Measurements from ENCODE around the gene XPC. TPM values are rescaled to one million over a fixed set of nuclear protein-coding genes. Genes with fewer than 3 reads are reported as not detected.
"Not testable (repeated sequence)": the region's sequence is repeated elsewhere in the genome, so short reads cannot be mapped to it uniquely, and the experiment has no call there.

The XPC gene
- total RNA-seq, 1 experiment from 2014 or later = 34.9 TPM

GRCh38 chr3:14178247-14179113 is at the start of gene XPC, which contains the start of gene LSM3 (continued):
- TF ChIP-seq ZNF263 (CRISPR knock-in tag; IDR thresholded peaks at IDR 0.05; ENCODE audit: low read depth) (no peak), ZNF219 (CRISPR knock-in tag; IDR thresholded peaks at IDR 0.05; ENCODE audit: borderline replicate concordance) (no peak), ARID4B (CRISPR knock-in tag; IDR thresholded peaks at IDR 0.05; ENCODE audit: borderline replicate concordance) (peak; percentile 75; the same call in 1 of the 2 replicates), ATF3 (CRISPR knock-in tag; conservative IDR thresholded peaks at IDR 0.05) (no peak), NFATC4 (CRISPR knock-in tag; IDR thresholded peaks at IDR 0.05) (no peak), AR (CRISPR knock-in tag; IDR thresholded peaks at IDR 0.05) (no peak), OVOL2 (CRISPR knock-in tag; IDR thresholded peaks at IDR 0.05; ENCODE audit: borderline replicate concordance) (no peak), GABPB1 (CRISPR knock-in tag; IDR thresholded peaks at IDR 0.05) (peak; percentile 44; the same call in 1 of the 2 replicates), IRF1 (CRISPR knock-in tag; IDR thresholded peaks at IDR 0.05) (0 out of 2 replicates have a peak, but pooled peaks have one; percentile 81), MYBL2 (CRISPR knock-in tag; IDR thresholded peaks at IDR 0.05) (no peak), JUN (CRISPR knock-in tag; IDR thresholded peaks at IDR 0.05) (no peak), SMAD4 (CRISPR knock-in tag; IDR thresholded peaks at IDR 0.05) (no peak)

GRCh38 chr3:14227856-14228255 is 49.5 kb upstream of the XPC start:
- no peak for TF ChIP-seq FOXK1 (CRISPR knock-in tag; IDR thresholded peaks at IDR 0.05)
- no peak for TF ChIP-seq ZNF281 (CRISPR knock-in tag; IDR thresholded peaks at IDR 0.05)
- TF ChIP-seq PRDM15 (CRISPR knock-in tag; IDR thresholded peaks at IDR 0.05) = no peak
- Mint-ChIP-seq H3K27me3 (ENCODE audit: low read depth) (peaks cover 20% of the 10 kb centered on the region), H3K36me3 (peaks cover 10% of the 10 kb centered on the region), H3K27ac (no peak overlapping the region), H3K4me1 (peaks cover 30% of the 10 kb centered on the region), H3K4me3 (no peak overlapping the region), H3K9me3 (peaks cover 16% of the 10 kb centered on the region)
- ATAC-seq (no peak), DNase-seq (ENCODE audit: low spot score) (no peak)
- ChIA-PET POLR2A (no interaction called here), CTCF (interaction anchor here (1.4 to 8.2 kb wide), 2 partner anchors 12 to 24 kb away, joined by 8 to 43 read pairs; no protein-coding TSS in a partner anchor)

GRCh38 chr3:14226351-14226750 is 48.0 kb upstream of the XPC start:
- CTCF ChIA-PET = interaction anchor here (8.2 kb wide), 1 partner anchor 22 kb away, joined by 43 read pairs; no protein-coding TSS in a partner anchor
- H3K27ac Mint-ChIP-seq; POLR2A ChIA-PET; ATAC-seq; DNase-seq (ENCODE audit: low spot score); H3K36me3 Mint-ChIP-seq; H3K4me3 Mint-ChIP-seq: not testable (repeated sequence)
- Mint-ChIP-seq H3K9me3 (peaks cover 28% of the 10 kb centered on the region), H3K4me1 (peaks cover 30% of the 10 kb centered on the region), H3K27me3 (ENCODE audit: low read depth) (peaks cover 12% of the 10 kb centered on the region; the same call in 1 of the 2 replicates)

Data from WTC11 (cell line).